Lung (tissue), 12 donors: ENCODE data around the gene VPS13D. TPM values are rescaled to one million over a fixed set of nuclear protein-coding genes. Genes with fewer than 3 reads are reported as not detected.

Source experiments
- ATAC-seq: fragments of 200-7000 bp; cut with Tn5 transposase; one replicate; pipeline ENCODE4 v1.9.1; 2020; ENCODE audit warnings: moderate number of reproducible peaks; ENCODE audit not compliant: insufficient read depth, low FRiP score
- DNase-seq, 3 donors: peaks; one replicate each; pipeline ENCODE4 v3.0.0-alpha.2; 2013 to 2017
- H3K27ac ChIP-seq, 2 donors: one replicate each; pipeline ENCODE4 v1.5.1; 2013; ENCODE audit warnings: mild to moderate bottlenecking in 2 of 2, moderate library complexity in 2 of 2, control low read depth in 1 of 2, inconsistent platforms in 1 of 2, low read depth in 1 of 2, low read length in 1 of 2
- H3K27me3 ChIP-seq, 3 donors: one replicate each; pipeline ENCODE4 v1.5.1; 2013; ENCODE audit warnings: low read length in 2 of 3; ENCODE audit not compliant: control insufficient read depth in 3 of 3, insufficient read depth in 3 of 3
- H3K36me3 ChIP-seq, 4 donors: one replicate each; pipeline ENCODE4 v1.5.1; 2013; ENCODE audit warnings: low read length in 4 of 4, mild to moderate bottlenecking in 1 of 4, moderate library complexity in 1 of 4; ENCODE audit not compliant: control insufficient read depth in 4 of 4, insufficient read depth in 4 of 4
- H3K4me1 ChIP-seq, 5 donors: one replicate each; pipeline ENCODE4 v1.5.1; 2013; ENCODE audit warnings: low read length in 5 of 5, mild to moderate bottlenecking in 2 of 5, moderate library complexity in 1 of 5; ENCODE audit not compliant: control insufficient read depth in 5 of 5, insufficient read depth in 5 of 5
- H3K4me3 ChIP-seq: one replicate; pipeline ENCODE4 v1.5.1; 2013; ENCODE audit warnings: mild to moderate bottlenecking, control low read depth, moderate library complexity
- H3K9ac ChIP-seq, 2 donors: one replicate each; pipeline ENCODE4 v1.5.1; 2013; ENCODE audit warnings: low read length in 2 of 2, control low read depth in 1 of 2; ENCODE audit not compliant: insufficient read depth in 1 of 2
- H3K9me3 ChIP-seq, 4 donors: one replicate each; pipeline ENCODE4 v1.5.1; 2013; ENCODE audit warnings: low read length in 3 of 4, mild to moderate bottlenecking in 1 of 4, moderate library complexity in 1 of 4; ENCODE audit not compliant: control insufficient read depth in 4 of 4, insufficient read depth in 3 of 4
- CTCF ChIP-seq: IDR thresholded peaks from 2 replicates; pipeline ENCODE4 v1.5.1; 2012; ENCODE audit warnings: mild to moderate bottlenecking; ENCODE audit errors: control extremely low read depth, extremely low read depth
- WGBS, 2 donors: extraction: QIAGEN DNeasy Blood & Tissue Kit; methylation state at CpG; one replicate each; pipeline ENCODE4 v1.1.7; 2013; 5-methylcytosine and 5-hydroxymethylcytosine counted together
- polyA plus RNA-seq, 2 donors: library from polyadenylated mRNA; stranded (reverse); fragments of 200-250 nt; gene quantifications; one replicate each; pipeline ENCODE4 v1.2.1, GENCODE V29; 2013
- total RNA-seq, 2 donors: library from RNA; depleted of rRNA in 1 of 2; stranded (reverse); fragments of >200 nt in 1 of 2; gene quantifications; one replicate each; pipeline ENCODE4 v1.2.1, GENCODE V29; 2014 to 2021
- donor health status: control.
- donor health status: control.
- donor health status: Bipolar disorder and iron deficiency.
- donor health status: healthy.
- donor health status: DM: yes; HTN: yes; CAD: no.

The VPS13D gene
- total and polyA plus RNA-seq, 4 donors: 18.4 to 76.0 (median 37.5) TPM

- no peak for DNase-seq
- no peak for TF ChIP-seq CTCF
Observed at GRCh38 chr1:12201352-12202189, 28.3 kb upstream of the VPS13D start.

GRCh38 chr1:12202190-12202497 lies 27.7 kb upstream of the VPS13D start:
- DNase-seq (no peak), ATAC-seq (no peak)
- Histone ChIP-seq H3K36me3 (peaks cover 0 to 44% (median 8%) of the 10 kb centered on the region in 4 donors), H3K27ac (no peak overlapping the region), H3K4me1 (no peaks in the 10 kb centered on the region), H3K27me3 (no peaks in the 10 kb centered on the region), H3K9me3 (no peaks in the 10 kb centered on the region), H3K4me3 (no peak overlapping the region), H3K9ac (no peak overlapping the region)
- TF ChIP-seq CTCF: no peak
- WGBS, 2 donors: 84 to 92% methylated on average over 6 of the region's 6 CpGs

More at GRCh38 chr1:12201352-12202189, 28.3 kb upstream of the VPS13D start:
- no peak overlapping the region for H3K9ac ChIP-seq
- 88 to 91% methylated on average over 18 of the region's 18 CpGs for WGBS, 2 donors
- H3K4me3 ChIP-seq: no peak overlapping the region
- no peaks in the 10 kb centered on the region for H3K9me3 ChIP-seq
- H3K27me3 ChIP-seq: no peaks in the 10 kb centered on the region
- ATAC-seq: no peak
- H3K27ac ChIP-seq: no peak overlapping the region
- H3K4me1 ChIP-seq: no peaks in the 10 kb centered on the region
- H3K36me3 ChIP-seq: peaks cover 0 to 39% (median 5%) of the 10 kb centered on the region in 4 donors

GRCh38 chr1:12202577-12202976 lies 27.3 kb upstream of the VPS13D start:
- Histone ChIP-seq H3K27ac (no peak overlapping the region), H3K27me3 (no peaks in the 10 kb centered on the region), H3K9me3 (no peaks in the 10 kb centered on the region), H3K4me1 (no peaks in the 10 kb centered on the region), H3K36me3 (peaks cover 0 to 45% (median 8%) of the 10 kb centered on the region in 4 donors), H3K9ac (no peak overlapping the region), H3K4me3 (no peak overlapping the region)
- TF ChIP-seq CTCF: no peak
- WGBS, 2 donors: 91% methylated on average over 4 of the region's 4 CpGs
- ATAC-seq (no peak), DNase-seq (no peak)
